ENCODE results near the gene ZMYM5.
"Not testable (repeated sequence)": the region's sequence is repeated elsewhere in the genome, so short reads cannot be mapped to it uniquely, and the experiment has no call there.

Gene ZMYM5

DNA sequence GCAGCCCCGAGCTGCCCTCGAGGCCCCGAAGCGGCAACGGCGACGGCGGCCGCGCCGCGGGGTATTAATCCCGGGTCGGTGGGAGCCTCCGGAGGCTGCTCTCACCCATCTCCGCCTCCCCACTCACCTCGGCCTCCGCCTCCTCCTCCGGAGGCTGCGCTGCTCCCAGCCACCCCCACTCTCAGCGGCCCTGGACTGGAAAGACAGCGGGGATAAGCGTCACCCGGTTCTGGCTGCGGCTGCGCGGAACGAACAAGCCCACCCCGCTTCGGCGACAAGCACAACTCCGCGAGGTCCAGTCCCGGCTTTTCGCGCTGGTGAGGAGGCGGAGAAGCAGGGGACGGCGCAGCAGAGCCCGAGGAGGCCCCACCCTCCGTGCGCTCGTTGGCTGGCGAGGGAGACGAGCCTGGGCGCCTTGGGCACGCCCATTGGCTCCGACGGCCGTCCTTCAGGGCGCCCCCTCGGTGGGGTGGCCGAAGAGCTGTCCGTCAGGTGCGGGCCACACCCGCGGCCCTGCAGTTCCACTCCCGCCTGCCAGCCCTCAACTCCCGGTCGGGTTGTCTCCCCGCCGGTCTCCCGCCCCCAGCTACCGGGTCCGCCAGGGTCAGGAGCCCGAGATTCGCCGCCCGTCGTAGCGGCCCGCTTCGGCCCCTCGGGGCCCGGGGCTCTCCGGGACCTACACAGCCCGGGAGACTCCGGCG, at the start of gene ZMYM5:
Gene ZMYM5 (minus strand): TSS at position 327 of the 701 bp plus-strand sequence. CDS start 11,469 bp downstream, outside the sequence.
- DNase-seq = peak; percentile 97

DNA sequence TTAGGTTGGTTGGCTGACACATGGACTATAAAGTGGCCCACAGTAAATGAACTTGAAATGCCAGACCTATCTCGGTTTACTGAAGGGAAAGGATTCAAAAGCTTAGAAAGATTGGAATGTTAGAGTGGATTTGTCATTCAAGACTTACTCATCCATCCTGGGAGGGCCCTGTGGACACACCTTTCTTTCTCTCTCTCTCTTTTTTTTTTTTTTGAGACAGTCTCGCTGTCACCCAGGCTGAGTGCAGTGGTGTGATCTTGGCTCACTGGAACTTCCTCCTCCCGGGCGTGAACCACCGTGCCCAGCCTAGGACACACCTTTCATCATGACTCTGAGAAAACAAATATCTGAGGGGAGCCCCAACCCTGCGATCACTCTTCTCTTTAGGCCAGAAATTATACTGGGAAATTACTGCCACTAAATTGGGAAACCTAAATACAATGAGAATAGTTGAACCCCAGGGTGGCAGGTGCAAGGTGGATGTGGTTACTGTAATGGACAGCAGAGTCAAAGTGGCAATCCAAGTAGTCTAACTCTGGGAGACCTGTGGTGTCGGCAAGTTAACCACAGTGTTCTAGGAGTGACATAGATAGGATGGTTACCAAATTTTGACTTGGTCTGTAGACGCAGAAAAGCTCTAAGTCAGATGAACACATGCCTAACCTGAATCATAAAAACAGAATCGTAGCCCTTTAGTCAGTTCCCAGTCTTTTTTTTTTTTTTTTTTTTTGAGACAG, 47.1 kb upstream of the ZMYM5 start:
- DNase-seq = no peak

DNA sequence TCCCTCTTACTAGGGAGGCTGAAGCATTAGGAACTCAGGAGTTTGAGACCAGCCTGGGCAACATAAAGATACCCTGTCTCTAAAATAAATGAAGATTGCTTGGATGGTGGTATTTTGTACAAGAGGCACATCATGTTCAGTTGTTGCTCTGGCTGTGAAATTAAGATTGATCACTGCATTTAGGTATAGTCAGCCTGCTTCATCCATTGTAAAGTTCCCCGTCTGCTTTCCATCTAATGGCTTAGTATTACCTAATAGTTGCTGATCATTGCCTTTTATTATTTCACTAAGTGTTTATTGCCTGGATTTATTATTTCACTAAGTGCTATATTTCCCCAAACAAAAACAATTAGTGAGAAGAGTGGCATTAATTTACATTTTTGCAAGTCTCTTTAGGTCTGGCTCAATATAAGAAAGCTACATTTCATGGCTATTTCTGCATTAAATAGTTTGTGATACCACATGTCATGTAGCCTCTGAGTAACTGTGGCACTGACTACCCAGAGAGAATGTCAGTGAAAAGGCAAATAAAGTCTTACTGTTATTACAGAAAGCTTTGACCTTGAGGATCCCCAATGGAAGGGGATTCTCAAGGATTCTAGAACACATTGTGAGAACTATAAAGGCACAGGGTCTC, 45.0 kb upstream of the ZMYM5 start:
- DNase-seq = no peak

DNA sequence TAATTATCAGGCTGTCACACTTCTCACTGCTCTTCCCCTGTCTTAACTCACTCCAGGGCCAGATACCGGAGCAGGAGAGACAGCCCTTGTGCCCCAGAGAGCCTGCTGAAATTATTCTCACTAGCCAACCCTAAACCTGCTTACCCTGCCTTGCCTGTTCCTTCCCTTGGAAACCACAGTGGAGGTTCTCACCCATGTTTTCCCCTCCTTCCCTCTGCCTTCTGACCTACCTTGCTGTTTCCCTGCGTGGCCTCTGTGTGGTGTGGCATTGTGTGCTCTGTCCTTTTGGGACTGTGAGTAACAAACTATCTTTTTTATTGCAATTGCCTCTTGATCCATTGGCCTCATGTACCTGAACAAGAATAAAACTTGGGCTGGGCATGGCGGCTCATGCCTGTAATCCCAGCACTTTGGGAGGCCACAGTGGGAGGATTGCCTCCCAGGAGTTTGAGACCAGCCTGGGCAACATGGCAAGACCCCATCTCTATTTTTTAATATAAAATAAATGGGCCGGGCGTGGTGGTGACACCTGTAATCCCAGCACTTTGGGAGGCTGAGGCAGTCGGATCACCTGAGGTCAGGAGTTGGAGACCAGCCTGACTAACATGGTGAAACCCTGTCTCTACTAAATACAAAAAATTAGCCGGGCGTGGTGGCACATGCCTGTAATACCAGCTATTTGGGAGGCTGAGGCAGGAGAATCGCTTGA, 42.2 kb upstream of the ZMYM5 start:
- DNase-seq = not testable (repeated sequence)

DNA sequence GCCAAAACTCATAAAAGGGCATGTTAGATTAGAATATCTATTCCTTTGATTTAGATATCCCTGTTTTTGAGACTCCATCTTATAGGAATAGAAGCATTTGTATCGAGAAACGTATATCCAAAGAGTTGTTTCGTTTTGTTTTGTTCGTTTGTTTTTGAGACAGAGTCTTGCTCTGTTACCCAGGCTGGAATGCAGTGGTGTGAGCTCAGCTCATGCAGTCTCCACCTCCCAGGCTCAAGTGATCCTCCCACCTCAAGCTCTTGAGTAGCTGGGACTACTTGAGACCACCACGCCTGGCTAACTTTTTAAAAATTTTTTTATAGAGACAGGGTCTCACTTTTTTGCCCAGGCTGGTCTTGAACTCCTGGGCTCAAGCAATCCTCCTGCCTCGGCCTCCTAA, 26.6 kb upstream of the ZMYM5 start:
- no peak for DNase-seq

DNA sequence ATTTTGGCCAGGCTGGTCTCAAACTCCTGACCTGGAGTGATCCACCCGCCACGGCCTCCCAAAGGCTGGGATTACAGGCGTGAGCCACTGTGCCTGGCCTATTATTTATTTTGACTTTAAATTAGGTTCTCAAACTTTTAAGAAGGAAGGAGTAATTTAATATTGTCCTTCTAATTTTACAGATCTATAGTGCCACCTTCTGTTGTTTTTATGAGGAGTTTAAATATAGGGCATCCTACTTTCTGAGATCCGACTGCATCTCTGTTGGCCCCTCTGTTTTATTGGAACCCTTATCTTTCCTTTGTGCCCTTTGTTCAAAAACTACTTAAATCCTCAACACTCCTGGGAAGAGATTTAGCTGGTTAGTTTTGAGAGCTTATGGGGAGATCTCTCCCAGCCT, 25.4 kb upstream of the ZMYM5 start:
- no peak for DNase-seq

DNA sequence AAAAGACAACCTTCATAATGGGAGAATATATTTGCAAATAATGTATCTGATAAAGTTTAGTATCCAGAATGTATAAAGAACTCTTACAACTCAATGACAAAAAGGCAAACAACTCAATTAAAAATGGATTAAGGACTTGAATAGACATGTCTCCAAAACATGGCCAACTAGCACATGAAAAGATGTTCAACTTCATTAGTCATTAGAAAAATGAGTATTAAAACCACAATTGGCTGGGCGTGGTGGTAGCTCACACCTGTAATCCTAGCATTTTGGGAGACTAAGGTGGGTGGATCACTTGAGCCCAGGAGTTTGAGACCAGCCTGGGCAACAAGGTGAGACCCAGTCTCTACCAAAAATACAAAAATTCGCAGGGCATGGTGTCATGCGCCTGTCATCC, 18.8 kb upstream of the ZMYM5 start:
- DNase-seq = no peak

DNA sequence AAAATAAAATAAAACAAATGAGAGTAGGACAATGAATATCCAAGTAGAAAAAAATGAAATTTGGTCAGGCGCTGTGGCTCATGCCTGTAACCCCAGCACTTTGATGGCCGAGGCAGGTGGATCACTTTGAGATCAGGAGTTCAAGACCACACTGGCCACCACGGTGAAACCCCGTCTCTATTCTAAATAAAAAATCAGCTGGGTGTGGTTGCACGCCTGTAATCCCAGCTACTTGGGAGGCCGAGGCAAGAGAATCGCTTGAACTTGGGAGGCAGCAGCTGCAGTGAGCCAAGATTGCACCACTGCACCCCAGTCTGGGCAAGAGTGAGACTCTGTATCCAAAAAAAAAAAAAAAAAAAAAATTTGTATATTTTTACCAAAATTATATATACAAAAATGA, 18.2 kb upstream of the ZMYM5 start:
- DNase-seq = no peak

DNA sequence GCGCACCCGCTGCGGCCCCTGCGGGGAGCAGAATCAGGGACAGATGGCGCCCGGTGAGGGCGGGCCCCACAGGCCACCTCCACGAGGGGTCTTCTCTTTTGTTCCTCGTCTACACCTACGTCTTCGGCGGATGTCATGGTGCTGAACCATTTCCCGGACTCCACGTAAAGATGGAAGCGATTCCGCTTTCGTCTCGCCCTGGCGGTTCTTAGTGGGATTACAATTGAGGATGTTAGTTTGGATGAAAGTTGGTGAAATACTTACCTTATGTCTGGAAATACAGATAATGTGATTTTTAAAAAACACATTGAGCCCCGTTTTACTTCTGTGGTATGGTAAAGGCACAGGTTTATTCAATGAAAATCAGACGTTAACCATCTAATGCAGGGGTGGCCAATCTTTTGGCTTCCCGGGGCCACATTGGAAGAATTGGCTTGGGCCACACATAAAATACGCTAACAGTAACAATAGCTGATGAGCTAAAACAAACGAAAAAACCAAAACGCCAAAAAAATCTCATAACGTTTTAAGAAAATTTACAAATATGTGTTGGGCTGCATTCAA, 1.4 kb upstream of the ZMYM5 start:
- peak; percentile 76 for DNase-seq

DNA sequence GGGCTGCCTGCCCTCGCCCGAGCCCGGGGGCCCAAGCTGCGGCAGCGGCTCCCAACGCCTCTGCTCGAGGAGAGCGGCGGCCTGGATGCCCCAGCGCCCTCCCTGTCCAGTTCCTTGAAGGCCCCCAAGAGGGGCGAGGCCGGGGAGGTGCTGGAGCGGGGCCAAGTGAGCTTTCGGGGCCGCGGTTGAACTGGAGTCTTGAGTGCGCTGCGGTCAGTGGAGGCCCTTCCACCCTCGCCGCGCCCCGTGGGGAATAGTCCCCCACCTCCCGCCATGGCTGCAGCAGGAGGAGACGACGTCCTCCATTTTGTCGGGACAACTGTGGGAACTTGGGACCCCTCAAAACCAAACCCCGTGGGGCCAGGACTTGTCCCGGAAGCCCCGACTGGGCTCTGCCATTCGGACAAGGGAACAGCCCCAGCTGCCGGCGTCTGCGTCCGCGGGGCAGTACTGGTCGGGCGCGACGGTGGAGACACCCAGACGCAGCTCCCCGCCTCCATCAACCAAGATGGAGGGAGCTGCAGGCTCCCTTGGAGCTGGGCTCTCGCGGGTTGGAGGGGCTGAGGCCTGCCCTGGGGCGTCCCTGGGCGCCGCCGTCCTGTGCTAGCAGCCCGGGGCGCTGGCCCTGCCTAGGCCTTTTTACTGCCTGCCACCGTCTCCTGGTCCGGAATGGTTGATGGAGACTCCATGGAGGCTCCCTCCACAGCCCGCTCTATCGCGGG, 736 bp upstream of the ZMYM5 start:
- DNase-seq = peak; percentile 67

DNA sequence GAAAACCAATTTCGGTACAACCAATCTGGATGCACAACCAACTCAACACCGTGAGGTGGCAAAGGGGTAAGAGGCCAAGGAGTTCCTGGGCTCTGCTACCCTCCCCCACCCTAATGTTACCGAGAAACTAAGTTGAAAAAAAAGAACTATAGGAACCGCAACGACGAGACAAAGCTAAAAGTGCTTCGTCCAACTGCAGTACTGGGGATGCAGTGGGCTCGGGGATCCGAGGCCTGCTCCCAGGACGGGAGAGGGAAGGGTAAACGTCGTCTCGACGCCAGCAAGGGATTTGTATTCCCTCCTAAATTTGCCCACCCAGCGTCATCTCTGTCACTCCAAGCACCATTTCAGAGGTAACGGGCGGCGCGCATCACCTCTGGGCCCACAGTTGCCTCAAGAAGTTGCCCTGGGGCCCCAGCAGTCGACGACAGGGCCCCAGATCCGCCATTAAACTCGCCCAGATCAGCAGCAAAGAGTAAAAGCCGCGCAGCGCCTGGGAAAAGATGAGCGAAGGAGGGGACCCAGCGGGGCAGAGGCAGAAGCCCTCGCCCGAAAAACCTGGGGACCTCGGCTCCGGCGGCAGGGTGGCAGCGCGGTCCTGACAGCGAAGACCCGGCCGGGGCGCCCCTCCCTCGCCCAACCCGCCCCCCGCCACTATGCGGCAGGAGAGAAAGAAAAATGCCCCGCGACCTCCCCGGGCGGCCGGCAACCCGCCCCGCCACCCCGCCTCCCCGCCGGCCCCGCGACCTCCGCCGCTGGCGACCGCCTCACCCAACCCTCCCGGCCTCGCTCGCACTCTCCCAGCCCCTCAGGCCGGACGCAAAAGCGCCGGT, 752 bp downstream of the ZMYM5 start:
- peak; percentile 54 for DNase-seq

DNA sequence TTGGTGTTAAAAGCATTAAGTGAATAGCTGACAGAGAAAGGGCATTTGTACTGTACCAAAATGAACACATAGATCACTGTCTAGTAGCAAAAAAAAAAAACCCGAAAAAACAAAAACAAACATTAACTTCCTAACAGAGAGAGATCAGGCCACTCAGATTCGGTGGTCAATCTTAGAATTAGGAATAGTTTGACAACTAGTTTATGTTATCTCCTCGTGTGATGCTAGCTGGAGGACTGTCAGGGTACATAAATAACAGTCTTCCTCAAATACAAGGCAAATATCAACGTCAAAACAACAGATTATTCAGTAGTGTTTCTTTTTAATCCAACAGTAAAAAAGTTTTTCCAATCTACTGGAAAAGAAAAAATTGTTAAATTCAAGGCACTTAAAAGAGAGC, 1.7 kb downstream of the ZMYM5 start:
- DNase-seq = no peak

DNA sequence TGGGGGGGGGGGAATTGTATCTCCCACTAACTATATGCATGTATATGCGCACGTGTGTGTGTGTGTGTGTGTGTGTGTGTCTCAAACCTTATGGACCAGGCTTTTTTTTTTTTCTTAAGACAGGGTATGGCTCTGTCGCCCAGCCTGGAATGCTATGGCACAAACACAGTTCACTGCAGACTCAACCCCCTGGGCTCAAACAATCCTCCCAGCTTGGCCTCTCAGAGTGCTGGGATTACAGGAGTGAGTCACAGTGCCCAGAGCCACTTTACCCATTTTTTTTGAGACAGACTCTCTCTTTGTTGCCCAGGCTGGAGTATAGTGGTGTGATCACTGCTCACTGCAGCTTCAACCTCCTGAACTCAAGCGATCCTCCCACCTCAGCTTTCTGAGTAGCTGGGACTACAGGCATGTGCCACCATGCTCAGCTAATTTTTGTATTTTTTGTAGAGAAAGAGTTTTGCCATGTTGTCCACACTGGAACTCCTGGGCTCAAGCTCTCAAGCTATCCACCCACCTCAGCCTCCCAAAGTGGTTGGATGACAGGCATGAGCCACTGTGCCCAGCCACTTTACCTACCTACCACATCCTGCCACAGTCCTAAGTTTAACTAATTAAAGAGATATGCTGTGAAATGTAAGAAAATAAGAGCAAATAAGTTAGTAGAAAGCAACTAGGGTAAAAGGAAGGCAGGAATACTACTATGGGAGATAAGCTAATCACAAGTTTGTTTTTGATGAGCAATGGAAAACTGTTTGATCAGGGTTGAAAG, 2.4 kb downstream of the ZMYM5 start:
- no peak for DNase-seq

DNA sequence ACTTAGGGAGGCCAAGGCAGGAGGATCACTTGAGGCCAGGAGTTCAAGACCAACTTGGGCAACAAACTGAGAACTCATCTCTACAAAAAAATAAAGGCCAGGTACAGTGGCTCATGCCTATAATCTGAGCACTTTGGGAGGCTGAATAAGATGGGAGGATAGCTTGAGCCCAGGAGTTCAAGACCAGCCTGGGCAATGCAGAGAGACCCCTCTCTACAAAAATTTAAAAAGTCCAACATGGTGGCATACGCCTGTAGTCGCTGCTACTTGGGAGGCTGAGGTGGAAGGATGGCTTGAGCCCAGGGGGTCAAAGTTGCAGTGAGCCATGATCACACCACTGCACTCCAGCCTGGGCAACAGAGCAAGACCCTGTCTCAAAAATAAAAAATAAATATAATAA, 5.8 kb downstream of the ZMYM5 start:
- DNase-seq = not testable (repeated sequence)

DNA sequence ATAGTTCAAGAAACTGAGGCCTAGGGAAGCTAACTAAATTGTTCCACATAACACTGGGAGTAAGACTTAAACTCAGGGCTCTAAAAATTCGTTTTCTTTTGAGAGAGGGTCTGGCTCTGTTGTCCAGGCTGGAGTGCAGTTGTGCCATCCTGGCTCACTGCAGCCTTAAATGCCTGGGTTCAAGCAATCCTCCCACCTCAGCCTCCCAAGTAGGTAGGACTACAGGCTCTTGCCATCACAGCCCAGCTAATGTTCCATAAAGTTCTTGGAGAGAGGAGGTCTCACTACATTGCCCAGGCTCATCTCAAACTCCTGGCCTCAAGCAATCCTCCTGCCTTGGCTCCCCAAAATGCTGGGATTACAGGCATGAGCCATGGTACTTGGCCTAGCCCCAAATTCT, 10.7 kb downstream of the ZMYM5 start:
- DNase-seq = no peak

DNA sequence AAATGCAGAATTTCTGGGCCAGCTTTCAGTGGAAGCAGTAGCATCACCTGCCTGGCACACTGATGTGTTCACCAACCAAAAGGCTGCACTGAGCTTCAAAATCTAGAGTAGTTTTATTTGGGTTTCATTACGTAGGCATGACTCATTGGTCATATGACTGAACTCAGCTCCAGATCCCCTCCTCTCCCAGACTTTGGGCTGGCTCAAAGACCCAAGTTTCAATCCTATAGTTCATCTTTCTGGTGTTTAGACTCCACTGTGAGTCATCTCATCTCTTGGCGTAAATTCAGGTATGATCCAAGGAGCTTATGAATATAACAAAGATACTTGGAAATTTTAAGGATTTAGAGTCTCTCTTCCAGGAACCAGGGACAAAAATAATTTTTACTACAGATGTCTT, 17.7 kb downstream of the ZMYM5 start:
- DNase-seq = no peak

DNA sequence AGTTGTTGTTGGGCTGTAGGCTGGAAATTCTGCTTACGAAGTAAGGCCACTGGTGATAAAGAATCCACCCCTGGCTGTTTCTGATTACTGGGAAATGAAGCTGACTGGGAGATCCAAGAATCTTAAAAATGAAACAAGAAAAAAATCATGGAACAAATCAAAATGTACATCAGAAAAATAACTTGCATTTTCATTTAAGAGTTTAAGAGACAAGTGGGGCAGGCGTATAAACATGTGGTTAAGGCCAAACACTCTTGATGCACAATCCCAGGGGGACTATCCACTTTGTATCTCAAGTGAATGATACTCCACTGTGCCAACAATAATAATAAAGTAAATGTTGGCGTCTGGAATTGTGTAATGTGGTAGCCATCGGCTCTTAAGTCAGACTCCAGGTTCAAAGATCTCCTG, 24.6 kb downstream of the ZMYM5 start:
- DNase-seq = no peak

DNA sequence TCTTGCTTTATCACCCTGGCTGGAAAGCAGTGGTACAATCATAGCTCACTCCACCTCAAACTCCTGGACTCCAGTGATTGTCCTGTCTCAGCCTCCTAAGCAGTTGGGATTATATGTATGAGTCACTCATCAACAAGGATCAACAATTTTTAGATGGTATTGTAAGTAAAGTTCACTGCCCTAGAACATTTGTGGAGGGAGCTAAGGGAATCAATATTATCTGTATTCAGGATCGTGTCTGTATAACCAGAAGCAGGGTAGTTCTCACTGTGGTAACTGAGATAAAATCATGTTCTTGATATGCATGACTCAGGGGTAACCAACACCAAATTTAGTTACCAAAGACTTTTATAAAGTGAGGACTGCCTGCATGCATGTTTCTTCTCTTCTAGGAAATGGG, 27.0 kb downstream of the ZMYM5 start:
- no peak for DNase-seq

DNA sequence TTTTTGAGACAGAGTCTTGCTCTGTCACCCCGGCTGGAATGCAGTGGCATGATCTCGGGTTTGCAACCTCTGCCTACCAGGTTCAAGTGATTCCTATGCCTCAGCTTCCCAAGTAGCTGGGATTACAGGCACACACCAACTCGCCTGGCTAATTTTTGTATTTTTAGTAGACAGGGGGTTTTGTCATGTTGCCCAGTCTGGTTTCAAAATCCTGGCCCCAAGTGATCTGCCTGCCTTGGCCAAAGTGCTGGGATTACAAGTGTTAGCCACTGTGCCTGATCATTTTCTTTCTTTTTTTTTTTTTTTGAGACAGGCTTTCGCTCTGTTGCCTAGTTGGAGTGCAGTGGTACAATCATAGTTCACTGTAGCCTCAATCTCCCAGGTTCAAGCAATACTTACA, 28.7 kb downstream of the ZMYM5 start:
- no peak for DNase-seq

DNA sequence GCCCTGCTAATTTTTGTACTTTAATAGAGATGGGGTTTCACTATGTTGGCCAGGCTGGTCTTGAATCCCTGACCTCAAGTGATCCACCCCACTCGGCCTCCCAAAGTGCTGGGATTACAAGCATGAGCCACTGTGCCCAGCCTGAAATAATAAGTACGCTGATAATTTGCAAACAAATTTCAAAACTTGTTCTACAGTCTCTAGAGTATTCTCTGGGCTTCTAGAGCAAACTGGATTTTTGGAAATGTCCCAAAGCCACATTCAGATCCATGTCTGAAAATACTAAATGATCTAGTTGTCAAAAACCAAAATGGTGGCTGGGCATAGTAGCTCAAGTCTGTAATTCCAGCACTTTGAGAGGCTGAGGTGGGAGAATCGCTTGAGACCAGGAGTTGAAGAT, 40.8 kb downstream of the ZMYM5 start:
- DNase-seq = no peak
